ENCODE results near the gene NNT. TPM values are rescaled to one million over a fixed set of nuclear protein-coding genes. Genes with fewer than 3 reads are reported as not detected.

The NNT gene
- total and polyA plus RNA-seq, 9 of the 15 experiments (the other 6 are each of a cell fraction or from before 2014, with no cell fraction given): 21.9 to 68.6 (median 42.2) TPM

DNA sequence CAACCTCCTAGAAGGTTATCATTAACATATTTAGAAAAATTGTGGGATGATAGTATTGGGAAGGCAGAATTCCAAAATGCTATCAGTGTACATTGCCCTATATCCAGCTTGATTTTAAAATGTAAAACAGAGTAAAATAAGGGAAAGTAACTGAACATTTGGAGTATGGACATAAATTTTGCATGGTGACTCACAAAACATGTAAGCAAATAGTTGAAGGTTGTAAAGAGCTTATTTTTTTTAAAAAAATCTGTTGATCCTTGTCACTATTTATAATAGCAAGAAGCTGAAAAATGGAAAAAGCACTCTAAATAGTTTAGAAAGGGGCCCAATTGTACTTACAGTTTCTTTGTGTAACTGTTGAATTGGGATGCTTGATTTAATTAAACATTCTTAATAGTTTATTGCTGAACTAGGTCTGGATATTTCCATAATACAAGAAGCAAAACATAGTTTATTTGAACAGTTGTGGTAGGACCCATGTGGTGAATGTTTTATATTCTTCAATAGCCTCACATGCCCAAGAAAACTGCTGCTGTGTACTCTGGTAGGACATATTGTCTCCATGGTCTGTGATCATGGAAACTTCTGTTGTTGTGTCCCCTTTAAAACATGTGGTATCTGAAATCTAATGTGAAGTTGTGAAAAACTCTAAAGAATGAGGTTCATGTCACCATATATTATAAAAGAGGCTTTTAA, 82.4 kb downstream of the NNT start:
- FAIRE-seq (no peak), ATAC-seq (no peak), DNase-seq (ENCODE audit: extremely low read depth in 1 of 4, low spot score in 3 of 4) (no peak)
- no peak overlapping the region for H3K4me2 ChIP-seq (ENCODE audit: insufficient read depth, low read length)
- H3K27ac ChIP-seq (ENCODE audit: extremely low read depth, low read depth, low read length): no peak overlapping the region
- in situ Hi-C loops (cut with MboI) (no loop called here), intact Hi-C loops (cut with micrococcal nuclease) (no loop called here)
- no peak overlapping the region for H2AFZ ChIP-seq (ENCODE audit: low read depth, low read length)
- no peak overlapping the region for H3K9ac ChIP-seq (ENCODE audit: insufficient read depth in 1 of 2, low read depth in 2 of 2, low read length in 2 of 2)
- ChIA-PET CTCF (ENCODE audit: low intra/inter-chr PET ratio) (no interaction called here), POLR2A (interaction anchor here (0.6 kb wide), 2 partner anchors 12 to 118 kb away, joined by 3 read pairs; no protein-coding TSS in a partner anchor)
- no peaks in the 10 kb centered on the region for H3K4me1 ChIP-seq (replicated peaks in 1 of 2; ENCODE audit: control insufficient read depth in 2 of 2, insufficient read depth in 2 of 2, low read length in 2 of 2)
- no peaks in the 10 kb centered on the region for H3K27me3 ChIP-seq (ENCODE audit: control insufficient read depth in 2 of 2, insufficient read depth in 2 of 2, low read length in 2 of 2)
- H3K9me1 ChIP-seq (ENCODE audit: control insufficient read depth, insufficient read depth, low read length): no peaks in the 10 kb centered on the region
- H3K9me3 ChIP-seq (replicated peaks; ENCODE audit: control insufficient read depth, insufficient read depth, low read depth, low read length): no peaks in the 10 kb centered on the region
- H3K79me2 ChIP-seq (ENCODE audit: control insufficient read depth, insufficient read depth, low read length): no peaks in the 10 kb centered on the region
- no peak overlapping the region for H3K4me3 ChIP-seq
- TF ChIP-seq CEBPG (CRISPR knock-in tag; IDR thresholded peaks at IDR 0.05) (no peak), CEBPG (tag; conservative IDR thresholded peaks at IDR 0.05 in 1 of 2, IDR thresholded peaks at IDR 0.05 in 1 of 2) (no peak), SMAD2 (IDR thresholded peaks at IDR 0.05; ENCODE audit: low read depth, low read length) (no peak), IRF2 (CRISPR knock-in tag; IDR thresholded peaks at IDR 0.05) (no peak), PURB (CRISPR knock-in tag; IDR thresholded peaks at IDR 0.05; ENCODE audit: low read depth) (no peak), RNF2 (IDR thresholded peaks at IDR 0.05) (no peak), POLR3A (IDR thresholded peaks at IDR 0.05; ENCODE audit: borderline replicate concordance, extremely low read depth, insufficient read depth, insufficient read length) (no peak), NFATC3 (IDR thresholded peaks at IDR 0.05) (no peak), ZNF431 (CRISPR knock-in tag; IDR thresholded peaks at IDR 0.05) (no peak), KLF13 (tag; IDR thresholded peaks at IDR 0.05; ENCODE audit: borderline replicate concordance, low read depth) (no peak), EHMT2 (IDR thresholded peaks at IDR 0.05) (no peak), HOXB6 (CRISPR knock-in tag; IDR thresholded peaks at IDR 0.05; ENCODE audit: borderline replicate concordance) (no peak), FIP1L1 (IDR thresholded peaks at IDR 0.05; ENCODE audit: low read depth, low read length, poor library complexity, severe bottlenecking) (no peak), CBFA2T2 (conservative IDR thresholded peaks at IDR 0.05) (no peak)
- TF ChIP-seq, protein P1, sequence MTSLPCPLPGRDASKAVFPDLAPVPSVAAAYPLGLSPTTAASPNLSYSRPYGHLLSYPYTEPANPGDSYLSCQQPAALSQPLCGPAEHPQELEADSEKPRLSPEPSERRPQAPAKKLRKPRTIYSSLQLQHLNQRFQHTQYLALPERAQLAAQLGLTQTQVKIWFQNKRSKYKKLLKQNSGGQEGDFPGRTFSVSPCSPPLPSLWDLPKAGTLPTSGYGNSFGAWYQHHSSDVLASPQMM (CRISPR knock-in tag; IDR thresholded peaks at IDR 0.05): no peak
- TF ChIP-seq, protein P2, sequence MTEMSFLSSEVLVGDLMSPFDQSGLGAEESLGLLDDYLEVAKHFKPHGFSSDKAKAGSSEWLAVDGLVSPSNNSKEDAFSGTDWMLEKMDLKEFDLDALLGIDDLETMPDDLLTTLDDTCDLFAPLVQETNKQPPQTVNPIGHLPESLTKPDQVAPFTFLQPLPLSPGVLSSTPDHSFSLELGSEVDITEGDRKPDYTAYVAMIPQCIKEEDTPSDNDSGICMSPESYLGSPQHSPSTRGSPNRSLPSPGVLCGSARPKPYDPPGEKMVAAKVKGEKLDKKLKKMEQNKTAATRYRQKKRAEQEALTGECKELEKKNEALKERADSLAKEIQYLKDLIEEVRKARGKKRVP (CRISPR knock-in tag; IDR thresholded peaks at IDR 0.05): no peak
- no peaks in the 10 kb centered on the region for H4K20me1 ChIP-seq (replicated peaks; ENCODE audit: control insufficient read depth, insufficient read depth, low read length)
- H3K36me3 ChIP-seq (ENCODE audit: control insufficient read depth, insufficient read depth, low read length): peaks cover 11% of the 10 kb centered on the region; the same call in 2 of the 3 replicates
- BruUV-seq (replicated peaks): no TSS peak

All from K562 (cell line).